GM12878 (cell line): Measurements from ENCODE around the gene PTPRM. TPM values are rescaled to one million over a fixed set of nuclear protein-coding genes. Genes with fewer than 3 reads are reported as not detected.

Experiments used
- ATAC-seq: fragments of 200-7000 bp; cut with Tn5 transposase; 3 replicates; pipeline ENCODE4 v1.9.1; 2020; ENCODE audit warnings: mild to moderate bottlenecking, moderate library complexity
- BruUV-seq: library from RNA; stranded (reverse); fragments of 400-500 nt; replicated peaks from 2 replicates; lab custom pipeline; 2021; lab: Mats Ljungman, UMichigan
- CTCF ChIA-PET: fragments of 300-600 bp; sonication (Branson Sonifier 250); formaldehyde crosslinking; extraction: SDS; loops from one replicate; lab custom pipeline; 2021; ENCODE audit warnings: inconsistent platforms; lab: Yijun Ruan, JAX
- POLR2A ChIA-PET: fragments of 350-600 bp; formaldehyde crosslinking; extraction: SDS; loops from one replicate; lab custom pipeline; 2021; ENCODE audit warnings: inconsistent platforms; lab: Charles Lee
- RAD21 ChIA-PET: fragments of 300-600 bp; sonication (Branson Sonifier 250); formaldehyde crosslinking; loops from one replicate; lab custom pipeline; 2023; ENCODE audit warnings: antibody characterized with exemption; ENCODE audit not compliant: unreplicated experiment; lab: Charles Lee
- SMC1A ChIA-PET: fragments of 300-600 bp; sonication (Branson Sonifier 250); formaldehyde crosslinking; loops from one replicate; lab custom pipeline; 2023; ENCODE audit not compliant: unreplicated experiment, uncharacterized antibody; lab: Charles Lee
- DNase-seq: peaks from one replicate; pipeline ENCODE4 v3.0.0-alpha.2; 2011; ENCODE audit warnings: low read depth, low spot score
- FAIRE-seq: peaks from 3 replicates; lab custom pipeline; 2011; peaks lifted over from hg19 to GRCh38; lab: Jason Lieb, UNC
- H2AFZ ChIP-seq: 2 replicates; pipeline ENCODE4 v1.6.0; 2011; ENCODE audit warnings: low read depth, low read length, control low read depth; ENCODE audit not compliant: control insufficient read depth
- H3K27ac ChIP-seq: 2 replicates; pipeline ENCODE4 v1.5.1; 2011; ENCODE audit warnings: control low read depth; ENCODE audit not compliant: control insufficient read depth, insufficient read depth
- H3K27me3 ChIP-seq, 2 experiments: replicated peaks in 1 of 2; 2 replicates each; pipeline versions ENCODE4 v1.6.0 to v1.6.1; 2011; ENCODE audit warnings: low read length in 1 of 2; ENCODE audit not compliant: control insufficient read depth in 2 of 2, insufficient read depth in 2 of 2
- H3K36me3 ChIP-seq, 2 experiments: 2 replicates each; pipeline ENCODE4 v1.5.1; 2011; ENCODE audit warnings: low read length in 1 of 2; ENCODE audit not compliant: control insufficient read depth in 2 of 2, insufficient read depth in 2 of 2
- H3K4me1 ChIP-seq: 2 replicates; pipeline ENCODE4 v1.6.1; 2011; ENCODE audit warnings: mild to moderate bottlenecking, low read length, moderate library complexity, mixed read lengths; ENCODE audit not compliant: control insufficient read depth, insufficient read depth
- H3K4me2 ChIP-seq: 2 replicates; pipeline ENCODE4 v1.6.0; 2011; ENCODE audit warnings: control low read depth; ENCODE audit not compliant: control insufficient read depth, insufficient read depth
- H3K4me3 ChIP-seq: fragments of 200-600 bp; sonication (generic); 2 replicates; pipeline ENCODE4 v1.5.1; 2016
- H3K79me2 ChIP-seq: 2 replicates; pipeline ENCODE4 v1.6.0; 2011; ENCODE audit warnings: low read length; ENCODE audit not compliant: control insufficient read depth, insufficient read depth
- H3K9ac ChIP-seq: 2 replicates; pipeline ENCODE4 v1.8.0; 2011; ENCODE audit warnings: low read length, control low read depth, mixed read lengths; ENCODE audit not compliant: control insufficient read depth, insufficient read depth
- H3K9me3 ChIP-seq: replicated peaks from 3 replicates; pipeline ENCODE4 v1.5.1; 2011; ENCODE audit warnings: mild to moderate bottlenecking, low read length; ENCODE audit not compliant: control insufficient read depth, insufficient read depth
- H4K20me1 ChIP-seq: 2 replicates; pipeline ENCODE4 v1.6.0; 2011; ENCODE audit not compliant: control insufficient read depth, insufficient read depth
- BHLHE40 ChIP-seq, 2 experiments: fragments of 450-650 bp in 1 of 2; IDR thresholded peaks; 2 replicates each; pipeline ENCODE4 v1.6.1; 2011 to 2017; ENCODE audit warnings: low read depth in 2 of 2, borderline replicate concordance in 1 of 2, improper control_type of control experiment in 1 of 2, low read length in 1 of 2, mild to moderate bottlenecking in 1 of 2
- BRCA1 ChIP-seq: IDR thresholded peaks from 2 replicates; pipeline ENCODE4 v1.6.1; 2011; ENCODE audit warnings: low read depth, low read length, improper control_type of control experiment
- EP300 ChIP-seq, 2 experiments: fragments of 150-350 bp in 1 of 2; IDR thresholded peaks; 2 replicates each; pipeline ENCODE4 v1.6.1; 2011 to 2012; ENCODE audit warnings: low read depth in 2 of 2, low read length in 2 of 2, borderline replicate concordance in 1 of 2, improper control_type of control experiment in 1 of 2, inconsistent platforms in 1 of 2; ENCODE audit not compliant: control insufficient read depth in 1 of 2
- FOXM1 ChIP-seq: IDR thresholded peaks from 2 replicates; pipeline ENCODE4 v1.6.1; 2012; ENCODE audit warnings: low read depth, mild to moderate bottlenecking, inconsistent platforms, low read length, moderate library complexity
- GABPA ChIP-seq: IDR thresholded peaks from 2 replicates; pipeline ENCODE4 v1.6.1; 2014; ENCODE audit warnings: antibody characterized with exemption, low read depth, mild to moderate bottlenecking, inconsistent platforms
- IKZF2 ChIP-seq, 2 experiments: fragments of 450-650 bp; IDR thresholded peaks; 2 replicates each; pipeline ENCODE4 v1.6.1; 2017; ENCODE audit warnings: mild to moderate bottlenecking in 2 of 2, moderate library complexity in 2 of 2
- MXI1 ChIP-seq: fragments of 150-350 bp; IDR thresholded peaks from 2 replicates; pipeline ENCODE4 v1.6.1; 2011; ENCODE audit warnings: low read depth, mild to moderate bottlenecking, inconsistent platforms, low read length, improper control_type of control experiment
- POLR2A ChIP-seq: IDR thresholded peaks from 2 replicates; pipeline ENCODE4 v1.6.1; 2011; ENCODE audit warnings: low read depth, mild to moderate bottlenecking, low read length
- POLR2AphosphoS5 ChIP-seq: IDR thresholded peaks from 2 replicates; pipeline ENCODE4 v1.6.1; 2011; ENCODE audit warnings: mild to moderate bottlenecking, low read length, inconsistent platforms
- RELA ChIP-seq: fragments of 450-650 bp; IDR thresholded peaks from 2 replicates; pipeline ENCODE4 v1.8.0; 2014; ENCODE audit warnings: borderline replicate concordance; ENCODE audit not compliant: partially characterized antibody
- SMAD5 ChIP-seq: IDR thresholded peaks from 2 replicates; pipeline ENCODE4 v1.6.1; 2016; ENCODE audit warnings: antibody characterized with exemption, low read depth
- SP1 ChIP-seq: IDR thresholded peaks from one replicate; pipeline ENCODE4 v1.6.1; 2011; ENCODE audit warnings: low read depth, low read length
- SPI1 ChIP-seq: IDR thresholded peaks from 2 replicates; pipeline ENCODE4 v1.6.1; 2011; ENCODE audit warnings: low read depth, mild to moderate bottlenecking, low read length, moderate library complexity, borderline replicate concordance; ENCODE audit not compliant: insufficient read depth
- TCF7 ChIP-seq: IDR thresholded peaks from 2 replicates; pipeline ENCODE4 v1.6.1; 2014; ENCODE audit warnings: antibody characterized with exemption, borderline replicate concordance
- YBX1 ChIP-seq: fragments of 450-650 bp; IDR thresholded peaks from 2 replicates; pipeline ENCODE4 v1.6.1; 2016; ENCODE audit warnings: antibody characterized with exemption
- ZNF207 ChIP-seq: fragments of 450-650 bp; IDR thresholded peaks from 2 replicates; pipeline ENCODE4 v1.6.1; 2014; ENCODE audit warnings: antibody characterized with exemption, mild to moderate bottlenecking, borderline replicate concordance
- ZNF622 ChIP-seq: fragments of 450-650 bp; IDR thresholded peaks from 2 replicates; pipeline ENCODE4 v1.6.1; 2017; ENCODE audit warnings: mild to moderate bottlenecking, inconsistent platforms
- ZNF687 ChIP-seq: fragments of 450-650 bp; IDR thresholded peaks from 2 replicates; pipeline ENCODE4 v1.6.1; 2017; ENCODE audit warnings: mild to moderate bottlenecking, moderate library complexity
- WGBS: methylation state at CpG from one replicate; pipeline ENCODE4 v1.1.6; 2016; ENCODE audit warnings: low lambda C conversion rate; ENCODE audit not compliant: insufficient replicate concordance, insufficient coverage; ENCODE audit errors: missing lambda C conversion rate; 5-methylcytosine and 5-hydroxymethylcytosine counted together
- in situ Hi-C: fragments of 300-500 bp; cut with MboI; formaldehyde crosslinking; loops from 9 replicates; pipeline ENCODE4 v1.14.3; 2018; ENCODE audit warnings: mixed read lengths
- intact Hi-C: fragments of 100-400 bp; cut with micrococcal nuclease; formaldehyde crosslinking; loops from one replicate; pipeline ENCODE4 v1.14.2; 2022; ENCODE audit not compliant: unreplicated experiment
- polyA plus RNA-seq, 11 experiments: library from polyadenylated mRNA; depleted of rRNA in 4 of 11; unstranded in 6 of 11; stranded (reverse) in 5 of 11; fragments of >200 nt; fragmentation: Nextera tagmentation in 4 of 11; fragmentation: Illumina TruSeq in 1 of 11; extraction: Ambion mirVana in 4 of 11; extraction: Trizol in 1 of 11; gene quantifications; 1 replicate in 1 of 11; 2 replicates in 10 of 11; pipeline versions ENCODE4 v1.2.1 to v1.2.3, GENCODE V29; 2011 to 2016; ENCODE audit warnings: inconsistent platforms in 2 of 11, missing spikeins in 2 of 11, low read depth in 1 of 11
- total RNA-seq, 4 experiments: library from RNA; depleted of rRNA in 3 of 4; stranded (reverse); fragments of >200 nt in 3 of 4; fragmentation: Illumina TruSeq in 1 of 4; extraction: Trizol in 1 of 4; gene quantifications; 2 replicates each; pipeline versions ENCODE4 v1.2.1 to v1.2.3, GENCODE V29; 2013 to 2021
- TF ChIP-seq, protein P1 (sequence below), 3 experiments: IDR thresholded peaks in 2 of 3; conservative IDR thresholded peaks in 1 of 3; 2 replicates each; pipeline ENCODE4 v1.5.1; 2011; ENCODE audit warnings: low read depth in 3 of 3, low read length in 3 of 3, mild to moderate bottlenecking in 3 of 3, control low read depth in 2 of 3, moderate library complexity in 2 of 3, inconsistent platforms in 1 of 3, mixed read lengths in 1 of 3; ENCODE audit not compliant: control insufficient read depth in 2 of 3, insufficient read depth in 1 of 3; ENCODE audit errors: extremely low read depth in 1 of 3

The PTPRM gene
- total and polyA plus RNA-seq, 10 of the 15 experiments (the other 5 are each of a cell fraction or from before 2014, with no cell fraction given), result 0.07 to 22.6 (median 0.60) TPM

- TF ChIP-seq BRCA1 (no peak), EP300 (IDR thresholded peaks at IDR 0.05; ENCODE audit: borderline replicate concordance in 1 of 2, control insufficient read depth in 1 of 2, low read depth in 2 of 2, low read length in 2 of 2) (no peak), GABPA (no peak), YBX1 (no peak), SMAD5 (no peak), ZNF207 (no peak), SPI1 (no peak), FOXM1 (no peak)
- TF ChIP-seq, protein P1, sequence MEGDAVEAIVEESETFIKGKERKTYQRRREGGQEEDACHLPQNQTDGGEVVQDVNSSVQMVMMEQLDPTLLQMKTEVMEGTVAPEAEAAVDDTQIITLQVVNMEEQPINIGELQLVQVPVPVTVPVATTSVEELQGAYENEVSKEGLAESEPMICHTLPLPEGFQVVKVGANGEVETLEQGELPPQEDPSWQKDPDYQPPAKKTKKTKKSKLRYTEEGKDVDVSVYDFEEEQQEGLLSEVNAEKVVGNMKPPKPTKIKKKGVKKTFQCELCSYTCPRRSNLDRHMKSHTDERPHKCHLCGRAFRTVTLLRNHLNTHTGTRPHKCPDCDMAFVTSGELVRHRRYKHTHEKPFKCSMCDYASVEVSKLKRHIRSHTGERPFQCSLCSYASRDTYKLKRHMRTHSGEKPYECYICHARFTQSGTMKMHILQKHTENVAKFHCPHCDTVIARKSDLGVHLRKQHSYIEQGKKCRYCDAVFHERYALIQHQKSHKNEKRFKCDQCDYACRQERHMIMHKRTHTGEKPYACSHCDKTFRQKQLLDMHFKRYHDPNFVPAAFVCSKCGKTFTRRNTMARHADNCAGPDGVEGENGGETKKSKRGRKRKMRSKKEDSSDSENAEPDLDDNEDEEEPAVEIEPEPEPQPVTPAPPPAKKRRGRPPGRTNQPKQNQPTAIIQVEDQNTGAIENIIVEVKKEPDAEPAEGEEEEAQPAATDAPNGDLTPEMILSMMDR (IDR thresholded peaks at IDR 0.05 in 2 of 3, conservative IDR thresholded peaks at IDR 0.05 in 1 of 3; ENCODE audit: control insufficient read depth in 2 of 3, extremely low read depth in 1 of 3, insufficient read depth in 1 of 3, low read depth in 3 of 3, low read length in 3 of 3), result no peak
Measured at GRCh38 chr18:8279346-8279745, 712.2 kb downstream of the PTPRM start (continued).

DNA sequence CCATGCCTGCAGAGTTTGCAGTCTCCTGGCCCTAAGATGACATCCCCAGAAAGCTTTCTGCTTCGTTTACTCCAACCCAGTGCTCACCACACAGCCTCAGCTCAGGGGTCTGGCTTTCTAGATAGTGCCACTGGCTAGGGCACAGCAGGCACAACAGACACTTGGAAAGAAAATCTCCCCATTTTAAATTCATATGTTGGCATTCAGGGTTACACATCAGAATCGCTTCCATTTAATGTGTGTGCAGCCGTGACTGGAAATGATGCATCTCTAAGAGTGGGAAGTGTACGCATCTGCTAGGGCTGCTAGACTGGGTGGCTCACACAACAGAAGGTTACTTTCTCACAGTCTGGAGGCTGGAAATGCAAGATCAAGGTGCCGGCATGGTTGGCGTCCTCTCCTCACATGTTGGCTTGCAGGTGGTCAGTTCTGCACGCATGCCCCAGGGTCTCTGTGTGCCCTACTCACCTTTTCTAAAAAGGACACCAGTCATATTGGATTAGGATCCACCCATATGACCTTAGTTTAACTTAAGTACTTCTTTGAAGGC lies 712.7 kb downstream of the PTPRM start:
- no peak for ATAC-seq
- in situ Hi-C loops (no loop called here), intact Hi-C loops (no loop called here)
- ChIA-PET POLR2A (no interaction called here), RAD21 (no interaction called here), CTCF (no interaction called here), SMC1A (no interaction called here)
- no peaks in the 10 kb centered on the region for H3K9me3 ChIP-seq
- no peak overlapping the region for H2AFZ ChIP-seq
- no peak overlapping the region for H3K4me2 ChIP-seq
- no peak for FAIRE-seq
- H3K27me3 ChIP-seq, result no peaks in the 10 kb centered on the region; a peak in 1 of 4 replicates
- H3K27ac ChIP-seq, result no peak overlapping the region
- H3K79me2 ChIP-seq, result no peaks in the 10 kb centered on the region
- WGBS, result 57% methylated on average over 7 of the region's 7 CpGs
- no peak for DNase-seq
- H3K4me3 ChIP-seq, result no peak overlapping the region
- no peaks in the 10 kb centered on the region for H3K36me3 ChIP-seq
- no TSS peak for BruUV-seq
- no peaks in the 10 kb centered on the region for H3K4me1 ChIP-seq
- TF ChIP-seq FOXM1 (no peak), MXI1 (no peak), TCF7 (no peak), SP1 (no peak), ZNF622 (no peak), ZNF687 (no peak), BHLHE40 (IDR thresholded peaks at IDR 0.05; ENCODE audit: borderline replicate concordance in 1 of 2, low read depth in 2 of 2, low read length in 1 of 2) (no peak), RELA (no peak), POLR2AphosphoS5 (no peak), POLR2A (no peak), IKZF2 (IDR thresholded peaks at IDR 0.05) (no peak)
- H4K20me1 ChIP-seq, result no peaks in the 10 kb centered on the region
- H3K9ac ChIP-seq, result no peak overlapping the region
